Transverse colon (tissue), 4 donors: ENCODE data around the gene TNNT2. TPM values are rescaled to one million over a fixed set of nuclear protein-coding genes. Genes with fewer than 3 reads are reported as not detected.

ENCODE experiments used
- DNase-seq: peaks from one replicate; pipeline ENCODE4 v3.0.0-alpha.2; 2019
- H3K27ac ChIP-seq, 4 donors: fragments of 200-600 bp; sonication (generic); 2 replicates each; pipeline ENCODE4 v1.5.1; 2016 to 2018; ENCODE audit warnings: inconsistent platforms in 4 of 4
- H3K27me3 ChIP-seq: fragments of 200-600 bp; sonication (generic); 2 replicates; pipeline ENCODE4 v1.5.1; 2017; ENCODE audit warnings: inconsistent platforms
- H3K36me3 ChIP-seq, 4 donors: fragments of 200-600 bp; sonication (generic); 2 replicates each; pipeline ENCODE4 v1.5.1; 2017 to 2019; ENCODE audit warnings: inconsistent platforms in 4 of 4
- H3K4me1 ChIP-seq, 4 donors: fragments of 200-600 bp; sonication (generic); 2 replicates each; pipeline ENCODE4 v1.5.1; 2017 to 2020; ENCODE audit warnings: inconsistent platforms in 4 of 4
- H3K4me3 ChIP-seq, 4 donors: fragments of 200-600 bp; sonication (generic); 1 replicate in 1 of 4; 2 replicates in 3 of 4; pipeline versions ENCODE4 v1.5.1 to v1.6.1; 2017 to 2019; ENCODE audit warnings: inconsistent platforms in 4 of 4
- H3K9me3 ChIP-seq, 2 donors: fragments of 200-600 bp; sonication (generic); 2 replicates each; pipeline ENCODE4 v1.5.1; 2017 to 2019; ENCODE audit warnings: inconsistent platforms in 2 of 2
- CTCF ChIP-seq, 5 experiments: fragments of 200-600 bp in 3 of 5; fragments of 450-650 bp in 2 of 5; sonication (generic) in 3 of 5; IDR thresholded peaks; 1 replicate in 2 of 5; 2 replicates in 3 of 5; pipeline ENCODE4 v1.5.1; 2016 to 2017; ENCODE audit warnings: antibody characterized with exemption in 5 of 5, inconsistent platforms in 3 of 5, mild to moderate bottlenecking in 2 of 5, moderate library complexity in 1 of 5
- EP300 ChIP-seq: sonication (generic); formaldehyde crosslinking; IDR thresholded peaks from one replicate; pipeline ENCODE4 v1.6.1; 2017; ENCODE audit warnings: antibody characterized with exemption, low read depth
- POLR2A ChIP-seq: fragments of 450-650 bp; IDR thresholded peaks from one replicate; pipeline ENCODE4 v1.6.1; 2016; ENCODE audit warnings: antibody characterized with exemption, mild to moderate bottlenecking, moderate library complexity
- POLR2AphosphoS5 ChIP-seq, 3 donors: sonication (generic); formaldehyde crosslinking; IDR thresholded peaks; one replicate each; pipeline ENCODE4 v1.6.1; 2016; ENCODE audit warnings: antibody characterized with exemption in 3 of 3
- WGBS, 2 donors: methylation state at CpG; one replicate each; pipeline ENCODE4 v1.1.5; 2018; ENCODE audit warnings: low coverage in 1 of 2; 5-methylcytosine and 5-hydroxymethylcytosine counted together
- in situ Hi-C, 4 donors: fragments of 200-750 bp; cut with MboI; loops; one replicate each; pipeline versions ENCODE4 v1.15.0 to v1.15.1; 2017; ENCODE audit warnings: low sequenced_read_pairs in 3 of 4, low pct_ligation_motif_present in 1 of 4, low pct_unique_long_range_greater_than_20kb in 1 of 4
- intact Hi-C: fragments of 100-400 bp; cut with DNase I; formaldehyde crosslinking; loops from one replicate; pipeline ENCODE4 v1.15.1; 2023; ENCODE audit warnings: low total_unique reads
- total RNA-seq, 4 donors: library from RNA; depleted of rRNA; stranded (reverse); fragments of >200 nt; gene quantifications; one replicate each; pipeline ENCODE4 v1.1.0, GENCODE V29; 2016

Gene TNNT2
- total RNA-seq, 4 donors from 2014 or later = 0.14 to 0.95 TPM; not detected in 2

GRCh38 chr1:201355471-201355870 lies 22.0 kb downstream of the TNNT2 start:
- intact Hi-C loops = no loop called here
- H3K27me3 ChIP-seq = peaks cover 6% of the 10 kb centered on the region
- TF ChIP-seq POLR2AphosphoS5 (IDR thresholded peaks at IDR 0.05) = no peak
- TF ChIP-seq POLR2A = no peak
- no peak for TF ChIP-seq CTCF (IDR thresholded peaks at IDR 0.05)
- TF ChIP-seq EP300 = no peak
- 83 to 90% methylated on average over 6 to 7 of the region's 7 CpGs for WGBS, 2 donors
- no peaks in the 10 kb centered on the region for H3K9me3 ChIP-seq
- no peak for DNase-seq
- no peak overlapping the region for H3K27ac ChIP-seq
- no peak overlapping the region for H3K4me3 ChIP-seq
- in situ Hi-C loops = loop anchor here in 3 of 4 donors (10.0 to 25.0 kb wide), 2 partner anchors 91 to 93 kb away; no protein-coding TSS in a partner anchor
- no peaks in the 10 kb centered on the region for H3K4me1 ChIP-seq
- H3K36me3 ChIP-seq = no peaks in the 10 kb centered on the region

GRCh38 chr1:201354901-201355295 lies 22.6 kb downstream of the TNNT2 start:
- H3K4me1 ChIP-seq = no peaks in the 10 kb centered on the region
- in situ Hi-C loops (loop anchor here in 3 of 4 donors (10.0 to 25.0 kb wide), 2 partner anchors 90 to 93 kb away; no protein-coding TSS in a partner anchor), intact Hi-C loops (no loop called here)
- TF ChIP-seq EP300 (no peak), POLR2AphosphoS5 (IDR thresholded peaks at IDR 0.05) (no peak), POLR2A (no peak), CTCF (IDR thresholded peaks at IDR 0.05) (no peak)
- no peak overlapping the region for H3K4me3 ChIP-seq
- no peaks in the 10 kb centered on the region for H3K36me3 ChIP-seq
- H3K27ac ChIP-seq = no peak overlapping the region
- H3K27me3 ChIP-seq = peaks cover 6% of the 10 kb centered on the region
- no peaks in the 10 kb centered on the region for H3K9me3 ChIP-seq
- 77% methylated on average over 4 of the region's 4 CpGs; no CpG with 5 or more reads in 1 of the 2 donors for WGBS, 2 donors
- no peak for DNase-seq

- H3K9me3 ChIP-seq = no peaks in the 10 kb centered on the region
- 89% methylated on average over 9 of the region's 9 CpGs; no CpG with 5 or more reads in 1 of the 2 donors for WGBS, 2 donors
- H3K27me3 ChIP-seq = peaks cover 7% of the 10 kb centered on the region
- no peak overlapping the region for H3K27ac ChIP-seq
- intact Hi-C loops = no loop called here
- in situ Hi-C loops = loop anchor here in 3 of 4 donors (10.0 to 25.0 kb wide), 2 partner anchors 90 to 92 kb away; no protein-coding TSS in a partner anchor
- no peak for TF ChIP-seq POLR2AphosphoS5 (IDR thresholded peaks at IDR 0.05)
- TF ChIP-seq CTCF (IDR thresholded peaks at IDR 0.05) = no peak
- no peak for TF ChIP-seq POLR2A
- TF ChIP-seq EP300 = no peak
- H3K36me3 ChIP-seq = no peaks in the 10 kb centered on the region
- H3K4me3 ChIP-seq = no peak overlapping the region
- no peak for DNase-seq
- no peaks in the 10 kb centered on the region for H3K4me1 ChIP-seq
Observed at GRCh38 chr1:201354151-201354900, 23.2 kb downstream of the TNNT2 start.

- in situ Hi-C loops (loop anchor here in 3 of 4 donors (10.0 to 25.0 kb wide), 2 partner anchors 89 to 91 kb away; no protein-coding TSS in a partner anchor), intact Hi-C loops (no loop called here)
- WGBS, 2 donors = 63 to 70% methylated on average over 2 to 12 of the region's 13 CpGs
Observed at GRCh38 chr1:201353186-201353940, 24.1 kb downstream of the TNNT2 start.

More at GRCh38 chr1:201353186-201353940, 24.1 kb downstream of the TNNT2 start:
- TF ChIP-seq POLR2A = no peak
- no peak for TF ChIP-seq CTCF (IDR thresholded peaks at IDR 0.05)
- TF ChIP-seq EP300 = no peak
- no peak for TF ChIP-seq POLR2AphosphoS5 (IDR thresholded peaks at IDR 0.05)
- Histone ChIP-seq H3K9me3 (no peaks in the 10 kb centered on the region), H3K27me3 (peaks cover 10% of the 10 kb centered on the region), H3K4me1 (no peaks in the 10 kb centered on the region), H3K36me3 (no peaks in the 10 kb centered on the region), H3K27ac (no peak overlapping the region), H3K4me3 (no peak overlapping the region)
- no peak for DNase-seq
